WERI-Rb-1 (cell line): Measurements from ENCODE around the gene ADGRG6.
"Not testable (repeated sequence)": the region's sequence is repeated elsewhere in the genome, so short reads cannot be mapped to it uniquely, and the experiment has no call there.

Experiments
- DNase-seq: peaks from one replicate; pipeline ENCODE4 v3.0.0-alpha.2; 2020
- H3K27ac ChIP-seq: fragments of 250-450 bp; sonication (Bioruptor Pico); 2 replicates; pipeline ENCODE4 v1.5.1; 2020; ENCODE audit warnings: mild to moderate bottlenecking, moderate library complexity
- H3K27me3 ChIP-seq: fragments of 250-450 bp; sonication (Bioruptor Pico); 2 replicates; pipeline ENCODE4 v1.5.1; 2021; ENCODE audit warnings: mild to moderate bottlenecking, low read depth, moderate library complexity; ENCODE audit not compliant: insufficient read depth, severe bottlenecking
- H3K36me3 ChIP-seq: fragments of 250-450 bp; sonication (Bioruptor Pico); 2 replicates; pipeline ENCODE4 v1.5.1; 2020; ENCODE audit warnings: mild to moderate bottlenecking, moderate library complexity
- H3K4me3 ChIP-seq: 2 replicates; pipeline ENCODE4 v1.5.1; 2011; ENCODE audit warnings: low read depth, mild to moderate bottlenecking, control low read depth, low read length
- H3K9me3 ChIP-seq: fragments of 250-450 bp; sonication (Bioruptor Pico); 2 replicates; pipeline ENCODE4 v1.5.1; 2021; ENCODE audit warnings: mild to moderate bottlenecking, moderate library complexity; ENCODE audit not compliant: severe bottlenecking
- CTCF ChIP-seq: IDR thresholded peaks from 2 replicates; pipeline ENCODE4 v1.5.1; 2011; ENCODE audit warnings: low read depth, mild to moderate bottlenecking, control low read depth, inconsistent platforms, low read length

Gene ADGRG6

GRCh38 chr6:142276256-142276655, 25.6 kb upstream of the ADGRG6 start:
- H3K27ac ChIP-seq: no peak overlapping the region
- H3K4me3 ChIP-seq: no peak overlapping the region
- H3K36me3 ChIP-seq: no peaks in the 10 kb centered on the region
- no peaks in the 10 kb centered on the region for H3K27me3 ChIP-seq
- no peaks in the 10 kb centered on the region for H3K9me3 ChIP-seq
- no peak for TF ChIP-seq CTCF
- no peak for DNase-seq

- no peak overlapping the region for H3K4me3 ChIP-seq
- no peak for DNase-seq
- no peaks in the 10 kb centered on the region for H3K27me3 ChIP-seq
- H3K36me3 ChIP-seq: no peaks in the 10 kb centered on the region
- no peaks in the 10 kb centered on the region for H3K9me3 ChIP-seq
- TF ChIP-seq CTCF: no peak
- H3K27ac ChIP-seq: no peak overlapping the region
Measured at GRCh38 chr6:142279350-142280180, 22.2 kb upstream of the ADGRG6 start.

GRCh38 chr6:142280265-142280664, 21.5 kb upstream of the ADGRG6 start:
- Histone ChIP-seq H3K27me3 (no peaks in the 10 kb centered on the region), H3K9me3 (no peaks in the 10 kb centered on the region), H3K27ac (no peak overlapping the region), H3K4me3 (no peak overlapping the region), H3K36me3 (no peaks in the 10 kb centered on the region)
- no peak for TF ChIP-seq CTCF
- DNase-seq: no peak

GRCh38 chr6:142280927-142281326, 20.9 kb upstream of the ADGRG6 start:
- no peak for DNase-seq
- H3K9me3 ChIP-seq: no peaks in the 10 kb centered on the region
- no peak overlapping the region for H3K27ac ChIP-seq
- no peak overlapping the region for H3K4me3 ChIP-seq
- TF ChIP-seq CTCF: no peak
- H3K27me3 ChIP-seq: no peaks in the 10 kb centered on the region
- no peaks in the 10 kb centered on the region for H3K36me3 ChIP-seq

GRCh38 chr6:142283138-142283537, 18.7 kb upstream of the ADGRG6 start:
- not testable (repeated sequence) for DNase-seq, H3K9me3 ChIP-seq, H3K36me3 ChIP-seq, H3K4me3 ChIP-seq, H3K27me3 ChIP-seq, H3K27ac ChIP-seq

- no peak for DNase-seq
- Histone ChIP-seq H3K27ac (no peak overlapping the region), H3K9me3 (no peaks in the 10 kb centered on the region), H3K4me3 (no peak overlapping the region), H3K36me3 (no peaks in the 10 kb centered on the region), H3K27me3 (no peaks in the 10 kb centered on the region)
- TF ChIP-seq CTCF: no peak
Measured at GRCh38 chr6:142284419-142284818, 17.4 kb upstream of the ADGRG6 start.
